ENCODE results near the gene CAMSAP2.

- TF ChIP-seq CTCF (IDR thresholded peaks at IDR 0.05) (peak in 4 of 6 experiments; percentile 36 to 70 (median 56)), POLR2A (IDR thresholded peaks at IDR 0.05) (peak; percentile 22)
These were observed 152.4 kb downstream of the CAMSAP2 start for GRCh38 chr1:200890818-200891773.
